Nephron progenitor cell (in vitro differentiated cells): ENCODE data around the gene UBAC2.
A peak's percentile ranks its signal among the peaks of the same experiment; 100 is the strongest.
"Not testable (repeated sequence)": the region's sequence is repeated elsewhere in the genome, so short reads cannot be mapped to it uniquely, and the experiment has no call there.

Experiments
- DNase-seq: peaks from one replicate; pipeline ENCODE4 v3.0.0; 2021
- H3K27ac Mint-ChIP-seq: 2 replicates; pipeline ENCODE4 v1.8.0; 2021; ENCODE audit warnings: mild to moderate bottlenecking, moderate library complexity, mixed read lengths
- H3K27me3 Mint-ChIP-seq: 2 replicates; pipeline ENCODE4 v1.8.0; 2021; ENCODE audit warnings: mild to moderate bottlenecking, low read depth, mixed read lengths; ENCODE audit not compliant: poor library complexity
- H3K36me3 Mint-ChIP-seq: 2 replicates; pipeline ENCODE4 v1.8.0; 2021; ENCODE audit warnings: low read depth, mixed read lengths
- H3K4me1 Mint-ChIP-seq: 2 replicates; pipeline ENCODE4 v1.8.0; 2021; ENCODE audit warnings: mixed read lengths
- H3K4me3 Mint-ChIP-seq: 2 replicates; pipeline ENCODE4 v1.8.0; 2021; ENCODE audit warnings: mild to moderate bottlenecking, moderate library complexity, mixed read lengths
- H3K9me3 Mint-ChIP-seq: 2 replicates; pipeline ENCODE4 v1.8.0; 2021; ENCODE audit warnings: mild to moderate bottlenecking, moderate library complexity, mixed read lengths
- CTCF ChIP-seq: fragments of 200-600 bp; sonication (generic); IDR thresholded peaks from 2 replicates; pipeline ENCODE4 v1.5.0; 2021; ENCODE audit warnings: antibody characterized with exemption

The UBAC2 gene

DNA sequence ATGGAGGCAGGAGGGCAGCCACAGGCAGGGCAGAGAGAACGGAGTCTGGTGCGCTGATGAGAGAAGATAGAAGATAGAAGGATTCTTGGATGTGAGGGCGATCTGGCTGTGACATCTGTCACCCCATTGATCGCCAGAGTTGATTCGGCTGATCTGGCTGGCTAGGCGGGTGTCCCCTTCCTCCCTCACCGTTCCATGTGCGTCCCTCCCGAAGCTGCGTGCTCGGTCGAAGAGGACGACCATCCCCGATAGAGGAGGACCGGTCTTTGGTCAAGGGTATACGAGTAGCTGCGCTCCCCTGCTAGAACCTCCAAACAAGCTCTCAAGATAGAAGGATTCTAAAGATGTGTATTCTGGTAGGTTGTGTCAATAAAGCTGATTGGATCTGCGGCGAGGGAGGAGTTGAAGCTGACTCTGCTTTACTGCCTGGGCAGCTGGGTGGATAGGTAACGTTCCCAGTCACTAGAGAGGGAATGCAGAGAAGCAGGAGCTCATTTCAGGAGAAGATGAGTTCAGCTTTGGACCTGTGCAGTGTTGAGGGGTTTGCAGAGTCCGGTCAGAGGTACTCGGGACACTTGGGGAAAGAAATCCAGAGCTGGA lies 5.1 kb downstream of the UBAC2 start:
- no peak for TF ChIP-seq CTCF
- no peak for DNase-seq
- Mint-ChIP-seq H3K4me3 (no peak overlapping the region), H3K36me3 (peaks cover 39% of the 10 kb centered on the region), H3K27me3 (peaks cover 4% of the 10 kb centered on the region), H3K4me1 (peaks cover 70% of the 10 kb centered on the region), H3K9me3 (no peaks in the 10 kb centered on the region), H3K27ac (peak overlapping the region; percentile 74)

- Mint-ChIP-seq H3K4me1 (peaks cover 69% of the 10 kb centered on the region), H3K36me3 (peaks cover 44% of the 10 kb centered on the region), H3K27me3 (peaks cover 3% of the 10 kb centered on the region), H3K9me3 (no peaks in the 10 kb centered on the region), H3K4me3 (no peak overlapping the region), H3K27ac (peak overlapping the region; percentile 28)
- no peak for TF ChIP-seq CTCF
- no peak for DNase-seq
These were observed 5.6 kb downstream of the UBAC2 start for GRCh38 chr13:99206226-99206625.

DNA sequence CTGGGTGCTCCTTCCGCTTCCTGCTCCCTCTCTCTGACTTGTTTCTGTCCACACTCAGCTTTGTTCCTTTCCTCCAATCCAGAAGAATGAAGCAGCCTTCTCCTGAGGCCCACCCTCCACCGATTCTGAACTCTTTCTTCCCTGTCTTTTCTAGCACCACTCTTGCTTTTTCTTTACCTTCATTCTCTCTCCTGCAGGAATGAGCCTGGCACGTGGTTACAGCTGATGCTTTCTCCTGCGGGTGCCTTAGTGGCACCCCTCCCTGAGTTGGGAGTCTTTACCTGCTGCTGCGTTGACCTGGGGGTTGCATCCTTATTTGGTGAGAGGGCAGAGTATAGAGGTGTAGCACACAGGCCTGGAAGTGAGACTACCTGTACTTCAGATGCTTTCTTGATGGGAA lies 6.2 kb downstream of the UBAC2 start:
- Mint-ChIP-seq H3K4me1 (peaks cover 62% of the 10 kb centered on the region), H3K4me3 (no peak overlapping the region), H3K36me3 (peaks cover 51% of the 10 kb centered on the region), H3K27me3 (no peaks in the 10 kb centered on the region), H3K9me3 (no peaks in the 10 kb centered on the region), H3K27ac (peak overlapping the region; percentile 28)
- DNase-seq: no peak
- TF ChIP-seq CTCF: no peak

DNA sequence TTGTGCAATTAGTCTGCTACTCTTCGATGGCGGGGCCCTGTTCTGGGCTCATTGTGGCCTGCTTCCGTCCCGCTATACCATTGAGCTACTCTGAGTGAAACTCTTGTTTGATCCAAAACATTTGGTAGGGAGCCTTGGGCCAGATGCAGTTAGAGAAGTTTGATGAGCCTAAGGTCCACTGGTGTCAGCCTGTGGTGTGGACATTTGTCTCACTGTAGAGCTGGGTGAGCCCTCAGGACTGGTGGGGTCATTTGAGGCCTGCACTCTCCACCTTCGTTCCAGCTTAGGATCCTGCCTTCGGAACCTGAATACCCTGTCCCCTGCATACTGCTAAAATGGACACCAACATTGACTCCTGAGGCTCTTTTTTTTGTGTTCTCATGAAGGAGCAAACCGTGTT lies 6.9 kb downstream of the UBAC2 start:
- no peak for TF ChIP-seq CTCF
- Mint-ChIP-seq H3K4me1 (peaks cover 56% of the 10 kb centered on the region), H3K9me3 (no peaks in the 10 kb centered on the region)

GRCh38 chr13:99208185-99208584 lies 7.5 kb downstream of the UBAC2 start:
- no peak for DNase-seq
- peaks cover 52% of the 10 kb centered on the region for H3K4me1 Mint-ChIP-seq
- TF ChIP-seq CTCF: no peak
- H3K4me3 Mint-ChIP-seq: no peak overlapping the region
- H3K27ac Mint-ChIP-seq: no peak overlapping the region
- peaks cover 63% of the 10 kb centered on the region for H3K36me3 Mint-ChIP-seq
- no peaks in the 10 kb centered on the region for H3K27me3 Mint-ChIP-seq
- no peaks in the 10 kb centered on the region for H3K9me3 Mint-ChIP-seq

More for the DNA sequence above, 6.9 kb downstream of the UBAC2 start:
- no peak overlapping the region for H3K4me3 Mint-ChIP-seq
- peaks cover 57% of the 10 kb centered on the region for H3K36me3 Mint-ChIP-seq
- peak overlapping the region; percentile 70 for H3K27ac Mint-ChIP-seq
- H3K27me3 Mint-ChIP-seq: no peaks in the 10 kb centered on the region
- DNase-seq: no peak

GRCh38 chr13:99208845-99209527 lies 8.3 kb downstream of the UBAC2 start:
- peaks cover 44% of the 10 kb centered on the region for H3K4me1 Mint-ChIP-seq
- H3K9me3 Mint-ChIP-seq: no peaks in the 10 kb centered on the region
- H3K4me3 Mint-ChIP-seq: no peak overlapping the region
- no peak for TF ChIP-seq CTCF
- peaks cover 60% of the 10 kb centered on the region for H3K36me3 Mint-ChIP-seq
- no peaks in the 10 kb centered on the region for H3K27me3 Mint-ChIP-seq
- no peak for DNase-seq
- peak overlapping the region; percentile 93 for H3K27ac Mint-ChIP-seq

- peaks cover 44% of the 10 kb centered on the region for H3K4me1 Mint-ChIP-seq
These were observed 10.0 kb downstream of the UBAC2 start for GRCh38 chr13:99210627-99211026.

More at GRCh38 chr13:99210627-99211026, 10.0 kb downstream of the UBAC2 start:
- peaks cover 56% of the 10 kb centered on the region for H3K36me3 Mint-ChIP-seq
- not testable (repeated sequence) for H3K4me3 Mint-ChIP-seq, H3K9me3 Mint-ChIP-seq, H3K27ac Mint-ChIP-seq, H3K27me3 Mint-ChIP-seq, DNase-seq
